Tibial nerve (tissue), 4 donors: ENCODE measurements around the gene ATF4. TPM values are rescaled to one million over a fixed set of nuclear protein-coding genes. Genes with fewer than 3 reads are reported as not detected.

Experiments used
- DNase-seq, 2 donors: peaks; one replicate each; pipeline ENCODE4 v3.0.0-alpha.2; 2019; ENCODE audit warnings: low spot score in 2 of 2
- H3K27ac ChIP-seq, 4 donors: fragments of 200-600 bp; sonication (generic) in 3 of 4; one replicate each; pipeline ENCODE4 v1.5.1; 2017 to 2019; ENCODE audit warnings: mild to moderate bottlenecking in 1 of 4
- H3K27me3 ChIP-seq, 2 donors: fragments of 200-600 bp; sonication (generic) in 1 of 2; one replicate each; pipeline versions ENCODE4 v1.5.1 to v1.6.0; 2017 to 2019
- H3K36me3 ChIP-seq, 3 donors: fragments of 200-600 bp; sonication (generic); one replicate each; pipeline ENCODE4 v1.5.1; 2018 to 2019
- H3K4me1 ChIP-seq, 4 donors: fragments of 200-600 bp; sonication (generic) in 3 of 4; one replicate each; pipeline ENCODE4 v1.5.1; 2017 to 2019
- H3K4me3 ChIP-seq, 4 donors: fragments of 200-600 bp; sonication (generic) in 3 of 4; one replicate each; pipeline ENCODE4 v1.5.1; 2017 to 2019; ENCODE audit warnings: mild to moderate bottlenecking in 1 of 4, moderate library complexity in 1 of 4
- H3K9me3 ChIP-seq, 4 donors: fragments of 200-600 bp; sonication (generic) in 3 of 4; one replicate each; pipeline ENCODE4 v1.5.1; 2017 to 2019
- CTCF ChIP-seq, 5 experiments: fragments of 200-600 bp in 3 of 5; fragments of 450-650 bp in 2 of 5; sonication (generic) in 3 of 5; IDR thresholded peaks; one replicate each; pipeline ENCODE4 v1.5.1; 2016 to 2019; ENCODE audit warnings: antibody characterized with exemption in 5 of 5, mild to moderate bottlenecking in 3 of 5, moderate library complexity in 2 of 5
- EP300 ChIP-seq, 2 donors: sonication (generic); formaldehyde crosslinking; IDR thresholded peaks; one replicate each; pipeline ENCODE4 v1.6.1; 2017; ENCODE audit warnings: antibody characterized with exemption in 2 of 2, mild to moderate bottlenecking in 1 of 2
- POLR2A ChIP-seq, 2 donors: fragments of 450-650 bp; IDR thresholded peaks; one replicate each; pipeline ENCODE4 v1.6.1; 2017; ENCODE audit warnings: antibody characterized with exemption in 2 of 2, mild to moderate bottlenecking in 2 of 2, moderate library complexity in 2 of 2
- WGBS, 2 donors: methylation state at CpG; one replicate each; pipeline ENCODE4 v1.1.5; 2018; 5-methylcytosine and 5-hydroxymethylcytosine counted together
- total RNA-seq, 4 donors: library from RNA; depleted of rRNA; stranded (reverse); fragments of >200 nt; gene quantifications; one replicate each; pipeline ENCODE4 v1.1.0, GENCODE V29; 2016

The ATF4 gene
- total RNA-seq, 4 donors from 2014 or later: 347 to 405 (median 390) TPM

DNA sequence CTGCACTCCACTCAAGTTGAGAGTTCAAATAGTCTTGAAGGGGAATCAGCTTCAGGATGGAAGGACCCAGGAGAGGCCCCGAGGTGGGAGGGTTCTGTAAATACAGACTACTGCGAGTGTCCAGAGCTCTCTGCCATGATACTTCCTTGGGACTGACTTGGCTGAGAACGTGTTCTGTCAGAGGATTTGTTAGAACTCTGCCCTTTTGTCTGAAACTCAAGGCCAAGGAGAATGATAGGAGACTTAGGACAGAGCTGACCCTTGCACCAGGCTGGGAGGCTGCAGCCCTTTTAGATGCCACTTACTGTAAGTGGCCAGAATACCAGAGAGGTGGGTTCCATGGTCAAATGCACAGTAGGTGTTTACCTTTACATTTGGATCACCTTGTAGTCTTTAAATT lies 2.9 kb upstream of the ATF4 start:
- H3K4me3 ChIP-seq: no peak overlapping the region
- H3K27me3 ChIP-seq: no peaks in the 10 kb centered on the region
- peaks cover 0 to 39% (median 26%) of the 10 kb centered on the region in 4 donors for H3K4me1 ChIP-seq
- 72 to 78% methylated on average over 3 of the region's 3 CpGs for WGBS, 2 donors
- H3K9me3 ChIP-seq: no peaks in the 10 kb centered on the region
- H3K36me3 ChIP-seq: peaks cover 0 to 62% (median 31%) of the 10 kb centered on the region in 3 donors
- DNase-seq: no peak
- H3K27ac ChIP-seq: peak overlapping the region in 1 of 4 donors; percentile 11
- TF ChIP-seq CTCF (IDR thresholded peaks at IDR 0.05): no peak
- no peak for TF ChIP-seq POLR2A (IDR thresholded peaks at IDR 0.05)
- no peak for TF ChIP-seq EP300 (IDR thresholded peaks at IDR 0.05)

DNA sequence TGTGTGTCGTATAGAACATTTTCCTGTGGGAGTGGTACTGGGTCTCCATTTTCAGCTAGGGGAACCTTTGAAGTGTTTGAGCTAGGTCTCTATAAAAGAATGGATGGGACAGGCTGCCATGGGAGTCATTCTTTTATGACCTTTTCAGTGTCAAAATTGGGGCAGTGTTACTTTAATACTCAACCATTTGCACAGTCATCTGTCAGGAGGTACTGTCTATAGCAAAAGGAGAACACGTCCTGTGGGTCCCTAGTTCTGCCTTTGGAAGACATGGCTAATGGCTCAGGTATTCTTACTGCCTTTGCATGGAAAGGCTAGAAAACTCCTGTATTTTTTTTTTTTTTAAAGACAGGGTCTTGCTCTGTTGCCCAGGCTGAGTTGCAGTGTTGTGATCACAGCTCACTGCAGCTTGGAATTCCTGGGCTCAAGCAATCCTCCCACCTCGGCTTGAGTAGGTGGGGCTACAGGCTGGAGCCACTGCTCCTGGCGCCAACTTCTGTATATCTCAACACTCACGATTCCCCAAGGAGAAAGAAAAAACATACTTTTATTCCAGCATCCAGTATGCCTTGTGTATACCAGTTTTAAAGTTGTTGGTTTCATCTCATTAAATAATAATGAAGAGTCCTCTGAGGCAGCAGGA lies 2.1 kb upstream of the ATF4 start:
- Histone ChIP-seq H3K4me3 (no peak overlapping the region), H3K4me1 (peaks cover 0 to 47% (median 34%) of the 10 kb centered on the region in 4 donors), H3K36me3 (peaks cover 0 to 62% (median 28%) of the 10 kb centered on the region in 3 donors), H3K9me3 (no peaks in the 10 kb centered on the region), H3K27me3 (no peaks in the 10 kb centered on the region), H3K27ac (peak overlapping the region in 3 of 4 donors; percentile 97 to 100 (median 98))
- DNase-seq: no peak
- no peak for TF ChIP-seq CTCF (IDR thresholded peaks at IDR 0.05)
- no peak for TF ChIP-seq EP300 (IDR thresholded peaks at IDR 0.05)
- no peak for TF ChIP-seq POLR2A (IDR thresholded peaks at IDR 0.05)
- 38 to 43% methylated on average over 5 of the region's 5 CpGs for WGBS, 2 donors

DNA sequence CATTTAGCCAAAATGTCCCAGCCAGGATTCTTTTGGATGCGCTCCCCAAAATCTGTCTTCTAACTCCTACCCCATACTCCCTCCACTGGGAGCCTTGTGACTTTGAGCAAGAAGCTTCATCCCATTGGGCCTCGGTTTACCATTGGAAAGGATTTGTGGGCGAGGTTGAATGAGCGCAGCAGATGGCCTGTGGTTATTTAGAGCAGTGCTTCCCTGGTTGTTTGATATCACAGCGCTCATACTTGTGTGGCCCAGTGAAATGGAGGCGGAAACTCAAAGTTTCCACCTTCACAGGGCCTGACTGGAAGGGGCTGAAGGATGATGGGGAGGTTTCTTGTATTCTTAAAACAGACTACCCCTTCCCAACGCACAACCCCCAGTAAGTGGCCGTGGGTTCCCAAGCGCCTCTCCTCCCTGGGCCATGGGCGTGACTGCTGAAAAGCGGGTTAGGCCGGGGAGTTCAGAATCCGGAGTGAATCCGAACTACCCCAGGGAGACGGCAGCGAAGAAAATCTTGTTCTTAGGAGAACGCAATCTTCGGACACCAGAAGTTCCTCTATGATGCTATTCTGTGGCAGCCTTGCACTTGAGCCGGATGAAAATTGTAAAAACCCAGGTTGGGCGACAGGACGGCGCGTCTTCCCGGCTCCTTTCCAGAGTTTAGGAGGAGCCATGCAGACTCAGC lies 1.2 kb upstream of the ATF4 start:
- WGBS, 2 donors: 9% methylated on average over 22 to 24 of the region's 24 CpGs
- peaks cover 0 to 51% (median 41%) of the 10 kb centered on the region in 4 donors for H3K4me1 ChIP-seq
- H3K27ac ChIP-seq: peak overlapping the region; percentile 97 to 100 (median 98)
- DNase-seq: no peak
- peak overlapping the region; percentile 86 to 98 (median 91) for H3K4me3 ChIP-seq
- H3K9me3 ChIP-seq: no peaks in the 10 kb centered on the region
- peaks cover 0 to 62% (median 20%) of the 10 kb centered on the region in 3 donors for H3K36me3 ChIP-seq
- no peaks in the 10 kb centered on the region for H3K27me3 ChIP-seq
- TF ChIP-seq CTCF (IDR thresholded peaks at IDR 0.05) (no peak), POLR2A (IDR thresholded peaks at IDR 0.05) (no peak), EP300 (IDR thresholded peaks at IDR 0.05) (no peak)

DNA sequence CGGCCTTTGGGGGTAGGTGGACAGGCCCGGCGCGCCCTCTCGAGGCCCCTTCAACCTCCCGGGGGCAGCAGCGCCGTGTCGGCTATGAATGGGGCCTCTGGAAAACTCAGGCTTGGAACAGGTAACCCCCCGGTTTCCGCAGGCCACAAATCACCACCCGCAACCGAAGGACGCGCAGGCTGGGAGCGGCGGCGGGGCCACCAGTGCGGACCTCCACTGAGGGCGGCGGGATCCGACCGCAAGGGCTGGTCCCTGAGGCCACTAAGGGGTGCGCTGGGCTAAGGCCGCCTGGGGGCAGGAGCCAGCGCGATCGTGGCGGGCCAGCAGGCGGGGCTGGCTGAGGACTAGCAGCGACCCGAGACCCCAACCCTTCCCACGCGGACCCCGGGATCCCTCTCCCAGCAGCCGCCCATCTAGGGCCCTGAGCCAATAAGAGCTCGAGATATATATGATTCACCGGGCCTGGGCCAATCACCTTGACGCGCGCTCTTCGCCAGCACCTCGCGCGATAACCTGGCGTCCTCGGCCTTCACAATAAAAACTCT lies 609 bp upstream of the ATF4 start:
- DNase-seq: peak; percentile 95 to 96
- Histone ChIP-seq H3K36me3 (peaks cover 0 to 62% (median 20%) of the 10 kb centered on the region in 3 donors), H3K4me3 (peak overlapping the region; percentile 86 to 98 (median 91)), H3K27me3 (no peaks in the 10 kb centered on the region), H3K9me3 (no peaks in the 10 kb centered on the region), H3K4me1 (peaks cover 0 to 51% (median 47%) of the 10 kb centered on the region in 4 donors), H3K27ac (peak overlapping the region; percentile 97 to 100 (median 98))
- no peak for TF ChIP-seq EP300 (IDR thresholded peaks at IDR 0.05)
- peak; percentile 41 to 65 for TF ChIP-seq POLR2A (IDR thresholded peaks at IDR 0.05)
- TF ChIP-seq CTCF (IDR thresholded peaks at IDR 0.05): peak in 4 of 5 experiments; percentile 19 to 65 (median 50)
- WGBS, 2 donors: 0 to 1% methylated on average over 9 to 45 of the region's 47 CpGs
